ENCODE measurements around the gene TRIM69.
A peak's percentile ranks its signal among the peaks of the same experiment; 100 is the strongest.

TRIM69 gene

DNA sequence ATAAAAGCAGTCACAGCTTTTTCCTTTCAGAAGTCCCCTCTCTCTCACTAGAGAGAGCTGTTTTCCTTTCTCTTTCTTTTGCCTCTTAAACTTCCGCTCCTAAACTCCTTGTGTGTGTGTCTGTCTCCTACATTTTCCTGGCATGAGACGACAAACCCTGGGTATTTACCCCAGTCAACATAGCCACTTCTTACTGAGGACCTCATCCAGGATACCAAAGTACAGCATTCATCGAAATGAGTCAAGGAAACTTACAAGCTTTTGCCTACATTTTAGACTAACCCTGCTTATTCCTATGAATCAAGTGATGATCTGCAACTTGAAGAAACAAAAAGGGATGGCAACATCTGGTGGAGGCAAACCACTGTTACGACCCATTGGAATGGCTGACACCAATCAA lies 41.9 kb upstream of the TRIM69 start:
- Histone ChIP-seq H3K9me3 (ENCODE audit: low read length) (no peaks in the 10 kb centered on the region), H3F3A (ENCODE audit: insufficient read depth, low read length) (no peaks in the 10 kb centered on the region; the same call in 1 of the 2 replicates), H3K4me3 (ENCODE audit: low read depth, low read length, poor library complexity, severe bottlenecking) (no peak overlapping the region), H3K9me2 (ENCODE audit: low read depth, low read length) (no peaks in the 10 kb centered on the region), H3K9ac (ENCODE audit: low read length) (no peak overlapping the region), H2AFZ (ENCODE audit: low read length) (peak overlapping the region; percentile 96), H3K27me3 (ENCODE audit: insufficient read depth, low read length) (no peaks in the 10 kb centered on the region), H4K20me1 (ENCODE audit: insufficient read depth, low read length) (no peaks in the 10 kb centered on the region), H3K4me2 (ENCODE audit: low read length) (no peak overlapping the region), H3K27ac (ENCODE audit: low read depth, low read length, poor library complexity, severe bottlenecking) (no peak overlapping the region), H3K79me2 (ENCODE audit: insufficient read depth, low read length) (no peaks in the 10 kb centered on the region), H3K36me3 (ENCODE audit: insufficient read depth, low read length) (no peaks in the 10 kb centered on the region), H3K4me1 (ENCODE audit: insufficient read depth, low read length, severe bottlenecking) (peaks cover 8% of the 10 kb centered on the region)
- TF ChIP-seq, protein P1, sequence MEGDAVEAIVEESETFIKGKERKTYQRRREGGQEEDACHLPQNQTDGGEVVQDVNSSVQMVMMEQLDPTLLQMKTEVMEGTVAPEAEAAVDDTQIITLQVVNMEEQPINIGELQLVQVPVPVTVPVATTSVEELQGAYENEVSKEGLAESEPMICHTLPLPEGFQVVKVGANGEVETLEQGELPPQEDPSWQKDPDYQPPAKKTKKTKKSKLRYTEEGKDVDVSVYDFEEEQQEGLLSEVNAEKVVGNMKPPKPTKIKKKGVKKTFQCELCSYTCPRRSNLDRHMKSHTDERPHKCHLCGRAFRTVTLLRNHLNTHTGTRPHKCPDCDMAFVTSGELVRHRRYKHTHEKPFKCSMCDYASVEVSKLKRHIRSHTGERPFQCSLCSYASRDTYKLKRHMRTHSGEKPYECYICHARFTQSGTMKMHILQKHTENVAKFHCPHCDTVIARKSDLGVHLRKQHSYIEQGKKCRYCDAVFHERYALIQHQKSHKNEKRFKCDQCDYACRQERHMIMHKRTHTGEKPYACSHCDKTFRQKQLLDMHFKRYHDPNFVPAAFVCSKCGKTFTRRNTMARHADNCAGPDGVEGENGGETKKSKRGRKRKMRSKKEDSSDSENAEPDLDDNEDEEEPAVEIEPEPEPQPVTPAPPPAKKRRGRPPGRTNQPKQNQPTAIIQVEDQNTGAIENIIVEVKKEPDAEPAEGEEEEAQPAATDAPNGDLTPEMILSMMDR (IDR thresholded peaks at IDR 0.05; ENCODE audit: low read length) = no peak
- no peak for TF ChIP-seq EZH2 (IDR thresholded peaks at IDR 0.05; ENCODE audit: borderline replicate concordance, low read length)

DNA sequence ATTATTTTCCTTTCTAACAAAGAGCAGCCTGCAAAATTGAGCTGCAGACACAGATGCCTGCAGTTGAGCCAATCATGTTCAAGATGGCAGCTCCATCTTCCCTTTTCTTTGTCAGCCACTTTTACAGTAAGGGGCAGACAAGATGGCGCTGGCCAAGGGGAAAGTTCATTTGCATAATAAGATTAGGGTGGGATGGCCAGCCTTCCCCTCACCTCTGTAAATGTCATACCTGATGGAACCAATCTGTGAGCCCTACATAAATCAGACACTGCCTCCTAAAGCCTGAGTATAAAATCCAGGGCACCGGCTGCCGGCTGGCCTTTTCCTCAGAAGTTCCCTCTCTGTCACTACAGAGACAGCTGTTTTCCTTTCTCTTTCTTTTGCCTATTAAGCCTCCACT lies 41.0 kb upstream of the TRIM69 start:
- Histone ChIP-seq H3K9ac (ENCODE audit: low read length) (no peak overlapping the region), H3K36me3 (ENCODE audit: insufficient read depth, low read length) (no peaks in the 10 kb centered on the region), H4K20me1 (ENCODE audit: insufficient read depth, low read length) (no peaks in the 10 kb centered on the region), H3K9me3 (ENCODE audit: low read length) (no peaks in the 10 kb centered on the region), H3K79me2 (ENCODE audit: insufficient read depth, low read length) (no peaks in the 10 kb centered on the region), H3F3A (ENCODE audit: insufficient read depth, low read length) (no peaks in the 10 kb centered on the region; the same call in 1 of the 2 replicates), H3K27me3 (ENCODE audit: insufficient read depth, low read length) (no peaks in the 10 kb centered on the region), H3K4me1 (ENCODE audit: insufficient read depth, low read length, severe bottlenecking) (peaks cover 8% of the 10 kb centered on the region), H2AFZ (ENCODE audit: low read length) (no peak overlapping the region), H3K4me2 (ENCODE audit: low read length) (no peak overlapping the region), H3K9me2 (ENCODE audit: low read depth, low read length) (no peaks in the 10 kb centered on the region), H3K27ac (ENCODE audit: low read depth, low read length, poor library complexity, severe bottlenecking) (no peak overlapping the region), H3K4me3 (ENCODE audit: low read depth, low read length, poor library complexity, severe bottlenecking) (no peak overlapping the region)
- TF ChIP-seq, protein P1 (IDR thresholded peaks at IDR 0.05; ENCODE audit: low read length) = no peak
- no peak for TF ChIP-seq EZH2 (IDR thresholded peaks at IDR 0.05; ENCODE audit: borderline replicate concordance, low read length)

DNA sequence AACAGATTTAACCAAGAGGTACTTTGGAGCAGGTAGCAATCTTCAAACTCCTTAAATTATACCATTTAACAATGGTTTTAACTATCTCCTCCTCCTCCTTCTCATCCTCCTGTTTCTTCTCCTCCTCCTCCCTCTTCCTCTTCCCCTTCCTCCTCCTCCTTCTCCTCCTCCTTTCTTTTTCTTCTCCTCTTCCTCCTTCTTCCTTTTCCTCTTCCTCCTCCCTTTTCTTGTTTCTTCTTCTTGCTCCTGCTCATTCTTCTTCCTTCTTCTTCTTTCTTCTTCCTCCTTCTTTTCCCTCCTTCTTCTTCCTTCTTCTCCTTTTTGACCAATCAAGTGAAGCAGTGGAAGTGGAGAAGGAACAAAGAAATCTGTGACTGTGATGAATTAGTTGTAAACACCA lies 39.3 kb upstream of the TRIM69 start:
- no peaks in the 10 kb centered on the region for H3K9me2 ChIP-seq (ENCODE audit: low read depth, low read length)
- no peaks in the 10 kb centered on the region for H3K79me2 ChIP-seq (ENCODE audit: insufficient read depth, low read length)
- no peaks in the 10 kb centered on the region; the same call in 1 of the 2 replicates for H3K36me3 ChIP-seq (ENCODE audit: insufficient read depth, low read length)
- TF ChIP-seq, protein P1 (IDR thresholded peaks at IDR 0.05; ENCODE audit: low read length) = no peak
- no peak for TF ChIP-seq EZH2 (IDR thresholded peaks at IDR 0.05; ENCODE audit: borderline replicate concordance, low read length)
- no peak overlapping the region for H2AFZ ChIP-seq (ENCODE audit: low read length)
- H3F3A ChIP-seq (ENCODE audit: insufficient read depth, low read length) = no peaks in the 10 kb centered on the region; the same call in 1 of the 2 replicates
- H3K4me3 ChIP-seq (ENCODE audit: low read depth, low read length, poor library complexity, severe bottlenecking) = no peak overlapping the region
- no peak overlapping the region for H3K4me2 ChIP-seq (ENCODE audit: low read length)
- no peak overlapping the region for H3K27ac ChIP-seq (ENCODE audit: low read depth, low read length, poor library complexity, severe bottlenecking)
- H3K9ac ChIP-seq (ENCODE audit: low read length) = no peak overlapping the region
- no peaks in the 10 kb centered on the region for H3K27me3 ChIP-seq (ENCODE audit: insufficient read depth, low read length)
- H3K4me1 ChIP-seq (ENCODE audit: insufficient read depth, low read length, severe bottlenecking) = peaks cover 8% of the 10 kb centered on the region
- no peaks in the 10 kb centered on the region for H4K20me1 ChIP-seq (ENCODE audit: insufficient read depth, low read length)
- peaks cover 6% of the 10 kb centered on the region; the same call in 1 of the 2 replicates for H3K9me3 ChIP-seq (ENCODE audit: low read length)

Measured in OCI-LY1 (cell line).